Mesendoderm (in vitro differentiated cells): Measurements from ENCODE around the gene PPP1R13L.

Experiments used
- DNase-seq: peaks from one replicate; pipeline ENCODE4 v3.0.0; 2013
- H2AK5ac ChIP-seq: 2 replicates; pipeline ENCODE4 v1.6.1; 2013; ENCODE audit warnings: low read length, inconsistent platforms
- H2BK120ac ChIP-seq: 2 replicates; pipeline ENCODE4 v1.6.1; 2013; ENCODE audit warnings: low read depth, mild to moderate bottlenecking, low read length, moderate library complexity, mixed read lengths
- H2BK15ac ChIP-seq: replicated peaks from 2 replicates; pipeline ENCODE4 v1.6.1; 2013; ENCODE audit warnings: low read depth, mild to moderate bottlenecking, moderate library complexity
- H2BK5ac ChIP-seq: 2 replicates; pipeline ENCODE4 v1.6.1; 2013; ENCODE audit warnings: low read length, inconsistent platforms
- H3K18ac ChIP-seq: 2 replicates; pipeline ENCODE4 v1.6.1; 2013; ENCODE audit warnings: mild to moderate bottlenecking, low read length, mixed read lengths
- H3K23ac ChIP-seq: one replicate; pipeline ENCODE4 v1.6.1; 2013; ENCODE audit warnings: low read length
- H3K27ac ChIP-seq: 2 replicates; pipeline ENCODE4 v1.5.1; 2013; ENCODE audit warnings: low read depth, mild to moderate bottlenecking, inconsistent platforms, low read length, moderate library complexity
- H3K27me3 ChIP-seq: 2 replicates; pipeline ENCODE4 v1.6.1; 2013; ENCODE audit warnings: low read length, control low read depth, mild to moderate bottlenecking, inconsistent platforms; ENCODE audit not compliant: insufficient read depth, poor library complexity
- H3K36me3 ChIP-seq: 2 replicates; pipeline ENCODE4 v1.6.1; 2013; ENCODE audit warnings: low read length, inconsistent platforms; ENCODE audit not compliant: control insufficient read depth, insufficient read depth
- H3K4ac ChIP-seq: one replicate; pipeline ENCODE4 v1.6.1; 2013; ENCODE audit warnings: low read depth, mild to moderate bottlenecking, low read length, moderate library complexity
- H3K4me1 ChIP-seq: 2 replicates; pipeline ENCODE4 v1.6.1; 2013; ENCODE audit warnings: low read depth, low read length, inconsistent platforms; ENCODE audit not compliant: control insufficient read depth
- H3K4me2 ChIP-seq: 2 replicates; pipeline ENCODE4 v1.6.1; 2013; ENCODE audit warnings: low read length
- H3K4me3 ChIP-seq: 2 replicates; pipeline ENCODE4 v1.5.1; 2013; ENCODE audit warnings: mild to moderate bottlenecking, low read length
- H3K56ac ChIP-seq: one replicate; pipeline ENCODE4 v1.6.1; 2013; ENCODE audit warnings: low read length
- H3K79me1 ChIP-seq: 2 replicates; pipeline ENCODE4 v1.6.1; 2013; ENCODE audit warnings: low read length, inconsistent platforms
- H3K79me2 ChIP-seq: 2 replicates; pipeline ENCODE4 v1.6.1; 2013; ENCODE audit warnings: mild to moderate bottlenecking, low read length; ENCODE audit not compliant: control insufficient read depth, insufficient read depth
- H3K9ac ChIP-seq: 2 replicates; pipeline ENCODE4 v1.6.1; 2013; ENCODE audit warnings: low read length, inconsistent platforms
- H4K5ac ChIP-seq: one replicate; pipeline ENCODE4 v1.6.1; 2013; ENCODE audit warnings: low read length
- H4K8ac ChIP-seq: one replicate; pipeline ENCODE4 v1.6.1; 2013; ENCODE audit warnings: low read depth, mild to moderate bottlenecking, control low read depth, low read length, moderate library complexity
- WGBS: extraction: QIAGEN DNeasy Blood & Tissue Kit; methylation state at CpG from one replicate; pipeline ENCODE4 v1.1.7; 2013; ENCODE audit warnings: low lambda C conversion rate, missing lambda C conversion rate; ENCODE audit not compliant: insufficient coverage; ENCODE audit errors: extremely low coverage; 5-methylcytosine and 5-hydroxymethylcytosine counted together

PPP1R13L gene

DNA sequence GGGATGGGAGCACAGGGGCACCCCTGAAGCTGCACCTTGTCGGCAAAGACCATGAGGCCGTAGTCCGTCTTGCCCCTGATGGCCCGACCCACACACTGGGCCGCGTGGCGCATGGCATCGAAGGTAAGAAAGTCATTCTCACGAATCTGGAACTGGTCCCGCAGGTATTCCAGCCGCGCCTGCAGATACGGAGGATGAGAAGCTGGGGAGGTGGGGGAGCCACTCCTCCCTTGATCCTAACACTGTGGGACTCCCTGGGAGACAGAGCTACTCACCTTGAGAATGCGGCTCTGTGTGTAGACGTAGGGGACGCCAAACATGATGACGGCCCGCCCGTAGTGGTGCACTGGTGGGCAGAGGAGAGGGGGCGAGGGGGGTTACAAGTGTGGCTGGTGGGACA, 52.4 kb downstream of the PPP1R13L start:
- Histone ChIP-seq H4K8ac (no peak overlapping the region), H3K27me3 (no peaks in the 10 kb centered on the region), H3K4me1 (no peaks in the 10 kb centered on the region), H2BK15ac (no peak overlapping the region), H2BK120ac (no peak overlapping the region), H2AK5ac (no peak overlapping the region), H3K4me2 (no peak overlapping the region), H3K4me3 (no peak overlapping the region), H3K79me1 (no peaks in the 10 kb centered on the region), H3K18ac (no peak overlapping the region), H4K5ac (no peak overlapping the region), H3K36me3 (peaks cover 14% of the 10 kb centered on the region), H3K27ac (no peak overlapping the region), H3K79me2 (no peaks in the 10 kb centered on the region), H3K4ac (no peak overlapping the region), H3K56ac (no peak overlapping the region), H3K9ac (no peak overlapping the region), H2BK5ac (no peak overlapping the region), H3K23ac (no peak overlapping the region)
- no CpG with 5 or more reads among the region's 20 CpGs for WGBS
- no peak for DNase-seq

DNA sequence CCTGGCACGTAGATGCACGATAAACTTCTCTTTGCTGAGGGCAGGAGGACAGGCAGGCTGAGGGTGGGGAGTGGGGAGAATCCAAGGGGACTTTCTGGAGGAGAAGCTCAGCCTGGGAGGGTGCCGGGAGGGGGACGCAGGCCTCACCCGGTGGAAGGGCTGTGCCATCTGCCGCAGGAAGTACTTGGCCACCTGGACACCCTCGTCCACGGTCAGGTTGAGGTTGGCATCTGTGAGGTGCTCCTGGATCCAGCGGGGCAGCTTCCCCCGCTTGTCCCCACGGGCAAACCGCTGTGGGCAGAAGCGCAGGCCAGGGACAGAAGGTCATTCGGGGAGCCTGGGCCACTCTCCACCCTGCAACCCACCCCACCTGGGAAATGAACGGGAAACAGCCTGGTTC, 52.8 kb downstream of the PPP1R13L start:
- H3K18ac ChIP-seq, result no peak overlapping the region
- H3K36me3 ChIP-seq, result peaks cover 14% of the 10 kb centered on the region
- no CpG with 5 or more reads among the region's 15 CpGs for WGBS
- H2BK120ac ChIP-seq, result no peak overlapping the region
- no peak overlapping the region for H3K27ac ChIP-seq
- H3K23ac ChIP-seq, result no peak overlapping the region
- H3K9ac ChIP-seq, result no peak overlapping the region
- no peak overlapping the region for H2BK15ac ChIP-seq
- H4K5ac ChIP-seq, result no peak overlapping the region
- no peaks in the 10 kb centered on the region for H3K79me2 ChIP-seq
- H2AK5ac ChIP-seq, result no peak overlapping the region
- no peaks in the 10 kb centered on the region for H3K79me1 ChIP-seq
- no peaks in the 10 kb centered on the region for H3K27me3 ChIP-seq
- H2BK5ac ChIP-seq, result no peak overlapping the region
- no peak for DNase-seq
- H3K4me3 ChIP-seq, result no peak overlapping the region
- no peak overlapping the region for H4K8ac ChIP-seq
- H3K4me2 ChIP-seq, result no peak overlapping the region
- H3K56ac ChIP-seq, result no peak overlapping the region
- H3K4me1 ChIP-seq, result no peaks in the 10 kb centered on the region
- H3K4ac ChIP-seq, result no peak overlapping the region

DNA sequence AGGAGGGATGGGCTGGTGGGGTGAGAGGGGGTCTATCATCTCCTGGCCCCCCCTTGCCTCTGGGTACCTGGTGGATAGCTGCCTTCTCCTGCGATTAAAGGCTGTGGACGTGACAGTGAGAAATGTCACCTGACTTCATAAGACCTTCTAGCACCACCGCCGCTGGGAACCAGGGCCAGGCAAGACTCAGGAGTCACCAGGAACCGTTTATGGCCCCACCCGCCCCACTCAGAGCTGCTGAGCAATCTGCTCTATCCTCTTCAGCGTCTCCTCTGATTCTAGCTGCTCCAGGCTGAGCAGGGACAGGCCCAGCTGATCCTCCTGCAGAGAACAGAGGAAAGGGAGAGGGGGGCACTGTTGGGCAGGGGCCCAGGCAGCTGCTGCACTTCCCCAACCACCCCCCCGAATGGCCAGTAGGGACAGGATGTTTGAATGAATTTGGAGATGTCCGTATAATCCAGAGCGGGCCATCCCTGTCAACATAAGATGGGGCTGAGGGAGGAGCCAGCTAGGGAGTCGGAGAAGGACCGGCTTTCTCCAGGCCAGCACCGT, 53.4 kb downstream of the PPP1R13L start:
- H3K79me2 ChIP-seq, result no peaks in the 10 kb centered on the region
- no CpG with 5 or more reads among the region's 13 CpGs for whole genome bisulfite sequencing
- peaks cover 10% of the 10 kb centered on the region for H3K36me3 ChIP-seq

DNA sequence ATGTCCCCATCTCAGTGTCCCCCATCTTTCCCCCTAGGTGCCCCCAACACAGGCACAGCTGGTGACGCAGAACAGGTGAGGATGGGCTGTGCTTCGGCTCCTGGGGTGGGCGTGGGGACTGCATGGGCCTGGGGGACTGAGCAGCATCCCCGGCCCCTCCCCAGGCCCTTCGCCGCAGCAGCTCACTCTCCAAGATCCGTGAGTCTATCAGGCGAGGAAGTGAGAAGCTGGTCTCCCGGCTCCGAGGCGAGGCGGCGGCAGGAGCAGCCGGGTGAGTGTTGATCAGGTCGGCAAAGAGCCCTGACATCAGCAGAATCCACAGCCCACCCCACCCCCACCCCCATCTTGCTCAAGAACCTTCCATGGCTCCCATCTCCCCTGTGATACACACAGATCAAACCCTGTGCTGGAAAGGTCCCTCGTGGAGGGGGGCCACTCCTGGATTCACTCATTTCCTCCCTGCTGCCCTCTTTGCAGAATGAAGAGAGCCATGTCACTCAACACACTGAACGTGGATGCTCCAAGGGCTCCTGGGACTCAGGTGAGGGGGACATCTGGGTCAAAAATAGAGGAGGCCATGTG, 54.3 kb downstream of the PPP1R13L start:
- Histone ChIP-seq H2BK5ac (no peak overlapping the region), H3K4me1 (no peaks in the 10 kb centered on the region), H2AK5ac (no peak overlapping the region), H3K79me1 (no peaks in the 10 kb centered on the region), H3K36me3 (peaks cover 10% of the 10 kb centered on the region), H3K4me2 (no peak overlapping the region), H3K9ac (no peak overlapping the region), H3K27me3 (no peaks in the 10 kb centered on the region), H3K27ac (no peak overlapping the region), H3K79me2 (no peaks in the 10 kb centered on the region), H3K56ac (no peak overlapping the region), H3K4ac (no peak overlapping the region), H3K18ac (no peak overlapping the region), H2BK120ac (no peak overlapping the region), H2BK15ac (no peak overlapping the region), H3K4me3 (no peak overlapping the region), H4K8ac (no peak overlapping the region), H4K5ac (no peak overlapping the region), H3K23ac (no peak overlapping the region)
- WGBS, result no CpG with 5 or more reads among the region's 17 CpGs
- DNase-seq, result no peak

More for the DNA sequence above, 53.4 kb downstream of the PPP1R13L start:
- Histone ChIP-seq H3K4me1 (no peaks in the 10 kb centered on the region), H3K27ac (no peak overlapping the region), H3K18ac (no peak overlapping the region), H2BK120ac (no peak overlapping the region), H2BK15ac (no peak overlapping the region), H3K27me3 (no peaks in the 10 kb centered on the region), H3K4me3 (no peak overlapping the region), H3K4ac (no peak overlapping the region), H3K23ac (no peak overlapping the region), H3K9ac (no peak overlapping the region), H3K4me2 (no peak overlapping the region), H3K79me1 (no peaks in the 10 kb centered on the region), H4K8ac (no peak overlapping the region), H4K5ac (no peak overlapping the region), H3K56ac (no peak overlapping the region), H2AK5ac (no peak overlapping the region), H2BK5ac (no peak overlapping the region)
- no peak for DNase-seq

GRCh38 chr19:45349430-45349941, 55.4 kb downstream of the PPP1R13L start:
- no peak overlapping the region for H3K4me3 ChIP-seq
- no peaks in the 10 kb centered on the region for H3K27me3 ChIP-seq
- no peak overlapping the region for H2BK15ac ChIP-seq
- WGBS, result no CpG with 5 or more reads among the region's 17 CpGs
- H2AK5ac ChIP-seq, result no peak overlapping the region
- DNase-seq, result no peak
- H4K5ac ChIP-seq, result no peak overlapping the region
- no peaks in the 10 kb centered on the region for H3K79me1 ChIP-seq
- no peaks in the 10 kb centered on the region for H3K79me2 ChIP-seq
- H3K56ac ChIP-seq, result no peak overlapping the region
- no peak overlapping the region for H2BK120ac ChIP-seq
- no peaks in the 10 kb centered on the region for H3K4me1 ChIP-seq
- H3K18ac ChIP-seq, result no peak overlapping the region
- H2BK5ac ChIP-seq, result no peak overlapping the region
- peaks cover 8% of the 10 kb centered on the region for H3K36me3 ChIP-seq
- no peak overlapping the region for H3K4me2 ChIP-seq
- H3K4ac ChIP-seq, result no peak overlapping the region
- no peak overlapping the region for H3K23ac ChIP-seq
- H4K8ac ChIP-seq, result no peak overlapping the region
- no peak overlapping the region for H3K9ac ChIP-seq
- H3K27ac ChIP-seq, result no peak overlapping the region

GRCh38 chr19:45349126-45349415, 55.8 kb downstream of the PPP1R13L start:
- Histone ChIP-seq H3K27ac (no peak overlapping the region), H3K23ac (no peak overlapping the region), H2BK120ac (no peak overlapping the region), H3K56ac (no peak overlapping the region), H3K36me3 (peaks cover 6% of the 10 kb centered on the region), H2BK15ac (no peak overlapping the region), H3K4ac (no peak overlapping the region), H3K79me2 (no peaks in the 10 kb centered on the region), H3K4me2 (no peak overlapping the region), H3K9ac (no peak overlapping the region), H2AK5ac (no peak overlapping the region), H3K18ac (no peak overlapping the region), H3K79me1 (no peaks in the 10 kb centered on the region), H4K5ac (no peak overlapping the region), H2BK5ac (no peak overlapping the region), H3K27me3 (no peaks in the 10 kb centered on the region), H3K4me1 (no peaks in the 10 kb centered on the region), H4K8ac (no peak overlapping the region), H3K4me3 (no peak overlapping the region)
- WGBS, result no CpG with 5 or more reads among the region's 3 CpGs
- DNase-seq, result no peak
